ENCODE measurements around the gene FAM110C. TPM values are rescaled to one million over a fixed set of nuclear protein-coding genes. Genes with fewer than 3 reads are reported as not detected.

FAM110C gene, protein sequence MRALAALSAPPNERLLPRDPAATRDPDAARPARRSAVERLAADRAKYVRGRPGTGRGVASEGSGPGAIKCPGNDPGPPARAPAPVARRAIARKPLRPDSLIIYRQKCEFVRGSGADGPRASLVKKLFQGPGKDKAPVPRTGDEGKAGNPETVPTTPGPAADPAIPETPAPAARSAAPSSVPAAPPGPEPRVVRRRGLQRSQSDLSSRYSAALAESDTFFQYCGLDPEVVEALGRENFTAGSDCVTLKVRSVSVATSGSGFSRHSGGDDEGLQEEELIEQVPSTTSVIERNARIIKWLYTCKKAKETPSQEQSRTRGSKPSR
- not detected for polyA plus RNA-seq (2013, experiment 1 of 2)
- not detected for polyA plus RNA-seq (2013, experiment 2 of 2)

DNA sequence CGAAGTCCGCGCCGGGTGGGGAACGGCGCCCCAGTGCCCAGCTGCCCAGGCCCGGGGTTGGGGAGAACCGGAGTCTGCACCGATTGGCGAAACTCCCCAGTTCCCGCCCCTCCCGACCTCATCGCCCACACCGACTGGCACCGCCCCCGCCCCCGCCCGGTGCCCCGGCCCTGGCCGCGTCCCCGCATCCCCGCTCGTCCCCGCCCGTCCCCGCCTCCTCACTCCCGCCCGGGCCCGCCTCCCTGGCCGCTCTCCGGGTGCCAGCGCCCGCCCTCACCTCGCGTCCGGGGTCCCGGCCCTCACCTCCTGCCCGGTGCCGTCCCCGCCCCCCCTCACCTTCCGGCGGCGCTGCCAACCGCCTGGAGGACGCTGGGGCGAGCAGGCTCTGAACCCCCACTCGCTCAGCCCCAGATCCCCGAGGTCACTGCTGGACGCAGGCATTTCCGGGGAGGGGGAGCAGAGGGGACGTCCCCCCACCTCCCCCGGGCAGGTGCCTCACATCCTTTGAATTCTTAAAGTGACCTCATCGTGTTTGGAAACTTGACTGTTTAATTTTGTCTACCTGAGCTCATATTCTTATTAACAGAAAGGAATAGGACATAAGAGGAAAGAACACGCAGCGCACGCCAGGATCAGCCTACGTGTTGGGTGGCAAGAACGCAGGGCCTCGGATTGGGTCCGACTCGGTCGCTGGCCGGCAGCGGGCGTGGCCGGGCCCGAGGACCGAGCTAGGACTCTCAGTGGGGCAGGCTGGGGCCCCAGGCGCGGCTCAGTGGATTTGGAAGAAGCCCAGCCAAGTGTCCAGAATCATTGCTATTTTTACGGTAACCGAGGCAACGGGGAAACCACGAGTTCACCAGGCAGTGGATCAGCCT lies at the start of gene FAM110C:
Gene FAM110C (minus strand): TSS at position 35 of the 875 bp plus-strand sequence. CDS start 120 bp downstream, outside the sequence.
- Histone ChIP-seq H2BK15ac (ENCODE audit: low read depth, poor library complexity, severe bottlenecking) (no peak within 1 kb of the TSS), H3K9me3 (ENCODE audit: control insufficient read depth, low read length) (peaks cover 3% of the 10 kb centered on the region), H3K4me1 (ENCODE audit: control insufficient read depth, insufficient read depth, low read depth, low read length) (peaks cover 20% of the 10 kb centered on the region), H3K4me3 (ENCODE audit: insufficient read depth in 1 of 2, low read depth in 1 of 2, low read length in 2 of 2) (peak within 1 kb of the TSS; percentile 18 to 51), H4K8ac (ENCODE audit: low read length) (no peak within 1 kb of the TSS), H4K91ac (ENCODE audit: low read length) (no peak within 1 kb of the TSS), H3K36me3 (ENCODE audit: control insufficient read depth in 1 of 2, insufficient read depth in 2 of 2, low read depth in 1 of 2, low read length in 2 of 2) (no peaks in the 10 kb centered on the region), H3K27me3 (ENCODE audit: control insufficient read depth in 1 of 2, insufficient read depth in 1 of 2, low read length in 2 of 2) (peaks cover 37 to 45% of the 10 kb centered on the region in 2 experiments), H3K9ac (ENCODE audit: low read length) (no peak within 1 kb of the TSS), H3K4ac (ENCODE audit: low read depth in 1 of 2, low read length in 2 of 2) (no peak within 1 kb of the TSS), H3K79me1 (replicated peaks; ENCODE audit: low read length, poor library complexity, severe bottlenecking) (no peaks in the 10 kb centered on the region), H3K14ac (ENCODE audit: low read length in 2 of 2) (no peak within 1 kb of the TSS), H3K23ac (ENCODE audit: low read length in 2 of 2) (no peak within 1 kb of the TSS), H3K18ac (ENCODE audit: low read depth in 1 of 2, low read length in 2 of 2) (no peak within 1 kb of the TSS), H2AFZ (ENCODE audit: low read depth, low read length) (no peak within 1 kb of the TSS), H3K4me2 (ENCODE audit: low read length, poor library complexity, severe bottlenecking) (peak within 1 kb of the TSS; percentile 80), H3K27ac (ENCODE audit: low read length, poor library complexity, severe bottlenecking) (no peak within 1 kb of the TSS), H2BK12ac (ENCODE audit: low read length in 2 of 2) (no peak within 1 kb of the TSS), H2BK5ac (ENCODE audit: low read depth, low read length, poor library complexity, severe bottlenecking) (no peak within 1 kb of the TSS), H2BK120ac (ENCODE audit: low read depth, low read length) (no peak within 1 kb of the TSS), H2AK5ac (ENCODE audit: low read length, severe bottlenecking) (no peak within 1 kb of the TSS)
- WGBS: 4% methylated on average over 56 of the region's 75 CpGs
- DNase-seq: no peak

- Histone ChIP-seq H2BK5ac (ENCODE audit: low read depth, low read length, poor library complexity, severe bottlenecking) (no peak overlapping the region), H3K4ac (ENCODE audit: low read depth in 1 of 2, low read length in 2 of 2) (no peak overlapping the region), H3K14ac (ENCODE audit: low read length in 2 of 2) (no peak overlapping the region), H3K4me1 (ENCODE audit: control insufficient read depth, insufficient read depth, low read depth, low read length) (no peaks in the 10 kb centered on the region), H2BK12ac (ENCODE audit: low read length in 2 of 2) (no peak overlapping the region), H3K4me2 (ENCODE audit: low read length, poor library complexity, severe bottlenecking) (no peak overlapping the region), H3K36me3 (ENCODE audit: control insufficient read depth in 1 of 2, insufficient read depth in 2 of 2, low read depth in 1 of 2, low read length in 2 of 2) (no peaks in the 10 kb centered on the region), H4K8ac (ENCODE audit: low read length) (no peak overlapping the region), H3K27me3 (ENCODE audit: control insufficient read depth in 1 of 2, insufficient read depth in 1 of 2, low read length in 2 of 2) (no peaks in the 10 kb centered on the region), H3K27ac (ENCODE audit: low read length, poor library complexity, severe bottlenecking) (no peak overlapping the region), H2AFZ (ENCODE audit: low read depth, low read length) (no peak overlapping the region), H3K18ac (ENCODE audit: low read depth in 1 of 2, low read length in 2 of 2) (no peak overlapping the region), H3K79me1 (replicated peaks; ENCODE audit: low read length, poor library complexity, severe bottlenecking) (no peaks in the 10 kb centered on the region), H2BK15ac (ENCODE audit: low read depth, poor library complexity, severe bottlenecking) (no peak overlapping the region), H4K91ac (ENCODE audit: low read length) (no peak overlapping the region), H2BK120ac (ENCODE audit: low read depth, low read length) (no peak overlapping the region), H3K4me3 (ENCODE audit: insufficient read depth in 1 of 2, low read depth in 1 of 2, low read length in 2 of 2) (no peak overlapping the region), H3K9me3 (ENCODE audit: control insufficient read depth, low read length) (peaks cover 6% of the 10 kb centered on the region), H2AK5ac (ENCODE audit: low read length, severe bottlenecking) (no peak overlapping the region), H3K23ac (ENCODE audit: low read length in 2 of 2) (no peak overlapping the region), H3K9ac (ENCODE audit: low read length) (no peak overlapping the region)
- DNase-seq: no peak
- WGBS: 80% methylated on average over 3 of the region's 3 CpGs
These were observed 46.0 kb upstream of the FAM110C start for GRCh38 chr2:92326-92725.

GRCh38 chr2:90645-91312 lies 44.5 kb upstream of the FAM110C start:
- no peaks in the 10 kb centered on the region for H3K4me1 ChIP-seq (ENCODE audit: control insufficient read depth, insufficient read depth, low read depth, low read length)
- H2AFZ ChIP-seq (ENCODE audit: low read depth, low read length): no peak overlapping the region
- H3K4me2 ChIP-seq (ENCODE audit: low read length, poor library complexity, severe bottlenecking): no peak overlapping the region
- H3K27ac ChIP-seq (ENCODE audit: low read length, poor library complexity, severe bottlenecking): no peak overlapping the region
- H2BK15ac ChIP-seq (ENCODE audit: low read depth, poor library complexity, severe bottlenecking): no peak overlapping the region
- H3K79me1 ChIP-seq (replicated peaks; ENCODE audit: low read length, poor library complexity, severe bottlenecking): no peaks in the 10 kb centered on the region
- H2AK5ac ChIP-seq (ENCODE audit: low read length, severe bottlenecking): no peak overlapping the region
- no peak for DNase-seq
- no peak overlapping the region for H2BK12ac ChIP-seq (ENCODE audit: low read length in 2 of 2)
- no peak overlapping the region for H2BK120ac ChIP-seq (ENCODE audit: low read depth, low read length)
- no peak overlapping the region for H3K9ac ChIP-seq (ENCODE audit: low read length)
- WGBS: 89% methylated on average over 25 of the region's 25 CpGs
- H3K27me3 ChIP-seq (ENCODE audit: control insufficient read depth in 1 of 2, insufficient read depth in 1 of 2, low read length in 2 of 2): no peaks in the 10 kb centered on the region
- H3K14ac ChIP-seq (ENCODE audit: low read length in 2 of 2): no peak overlapping the region
- peaks cover 4% of the 10 kb centered on the region for H3K9me3 ChIP-seq (ENCODE audit: control insufficient read depth, low read length)
- H4K91ac ChIP-seq (ENCODE audit: low read length): no peak overlapping the region
- no peak overlapping the region for H3K4me3 ChIP-seq (ENCODE audit: insufficient read depth in 1 of 2, low read depth in 1 of 2, low read length in 2 of 2)
- H3K18ac ChIP-seq (ENCODE audit: low read depth in 1 of 2, low read length in 2 of 2): no peak overlapping the region
- no peak overlapping the region for H2BK5ac ChIP-seq (ENCODE audit: low read depth, low read length, poor library complexity, severe bottlenecking)
- H3K36me3 ChIP-seq (ENCODE audit: control insufficient read depth in 1 of 2, insufficient read depth in 2 of 2, low read depth in 1 of 2, low read length in 2 of 2): no peaks in the 10 kb centered on the region
- H3K4ac ChIP-seq (ENCODE audit: low read depth in 1 of 2, low read length in 2 of 2): no peak overlapping the region
- no peak overlapping the region for H4K8ac ChIP-seq (ENCODE audit: low read length)
- H3K23ac ChIP-seq (ENCODE audit: low read length in 2 of 2): no peak overlapping the region

DNA sequence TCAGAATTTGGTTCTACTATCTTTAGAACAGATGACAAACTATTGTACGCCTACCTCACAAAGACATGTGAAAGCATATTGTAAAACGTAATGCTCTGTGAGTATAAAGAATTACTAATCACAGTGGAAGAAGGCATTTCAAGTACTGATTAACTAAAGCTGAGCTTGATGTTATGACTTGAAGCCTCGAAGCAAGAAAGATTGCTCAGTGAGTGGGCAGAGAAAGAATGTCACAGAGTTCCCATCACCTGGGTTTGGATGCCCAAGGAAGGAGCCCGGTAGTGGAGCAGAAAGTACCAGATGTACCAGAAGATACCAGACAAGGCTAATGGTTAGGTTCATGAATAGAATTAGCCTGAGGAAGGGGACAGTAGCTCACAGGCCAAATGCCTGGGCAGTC lies 39.5 kb upstream of the FAM110C start:
- no peak overlapping the region for H3K23ac ChIP-seq (ENCODE audit: low read length in 2 of 2)
- no peak overlapping the region for H2BK12ac ChIP-seq (ENCODE audit: low read length in 2 of 2)
- no peaks in the 10 kb centered on the region for H3K27me3 ChIP-seq (ENCODE audit: control insufficient read depth in 1 of 2, insufficient read depth in 1 of 2, low read length in 2 of 2)
- H3K79me1 ChIP-seq (replicated peaks; ENCODE audit: low read length, poor library complexity, severe bottlenecking): no peaks in the 10 kb centered on the region
- H3K9me3 ChIP-seq (ENCODE audit: control insufficient read depth, low read length): peaks cover 2% of the 10 kb centered on the region
- no peak overlapping the region for H3K9ac ChIP-seq (ENCODE audit: low read length)
- no peaks in the 10 kb centered on the region for H3K36me3 ChIP-seq (ENCODE audit: control insufficient read depth in 1 of 2, insufficient read depth in 2 of 2, low read depth in 1 of 2, low read length in 2 of 2)
- no peak overlapping the region for H3K18ac ChIP-seq (ENCODE audit: low read depth in 1 of 2, low read length in 2 of 2)
- no peak overlapping the region for H3K14ac ChIP-seq (ENCODE audit: low read length in 2 of 2)
- no peak overlapping the region for H4K8ac ChIP-seq (ENCODE audit: low read length)
- no peak for DNase-seq
- H3K4me3 ChIP-seq (ENCODE audit: insufficient read depth in 1 of 2, low read depth in 1 of 2, low read length in 2 of 2): no peak overlapping the region
- no peak overlapping the region for H2AFZ ChIP-seq (ENCODE audit: low read depth, low read length)
- H2BK120ac ChIP-seq (ENCODE audit: low read depth, low read length): no peak overlapping the region
- 71% methylated on average over 3 of the region's 4 CpGs for WGBS
- no peak overlapping the region for H2BK5ac ChIP-seq (ENCODE audit: low read depth, low read length, poor library complexity, severe bottlenecking)
- no peak overlapping the region for H3K4me2 ChIP-seq (ENCODE audit: low read length, poor library complexity, severe bottlenecking)
- H3K4me1 ChIP-seq (ENCODE audit: control insufficient read depth, insufficient read depth, low read depth, low read length): no peaks in the 10 kb centered on the region
- no peak overlapping the region for H3K4ac ChIP-seq (ENCODE audit: low read depth in 1 of 2, low read length in 2 of 2)
- H2BK15ac ChIP-seq (ENCODE audit: low read depth, poor library complexity, severe bottlenecking): no peak overlapping the region
- H3K27ac ChIP-seq (ENCODE audit: low read length, poor library complexity, severe bottlenecking): no peak overlapping the region
- H4K91ac ChIP-seq (ENCODE audit: low read length): no peak overlapping the region
- H2AK5ac ChIP-seq (ENCODE audit: low read length, severe bottlenecking): no peak overlapping the region
